Retinal pigment epithelial cell (primary cell): ENCODE measurements around the gene UNC13B.

Experiments used
- DNase-seq: peaks from one replicate; pipeline ENCODE4 v3.0.0-alpha.2; 2010; ENCODE audit warnings: low read depth
- H3K4me3 ChIP-seq: 2 replicates; pipeline ENCODE4 v1.5.1; 2011; ENCODE audit warnings: mild to moderate bottlenecking, low read length, control low read depth, moderate library complexity
- CTCF ChIP-seq: conservative IDR thresholded peaks from 2 replicates; pipeline ENCODE4 v1.5.1; 2011; ENCODE audit warnings: low read depth, low read length, control low read depth, inconsistent platforms

The UNC13B gene

DNA sequence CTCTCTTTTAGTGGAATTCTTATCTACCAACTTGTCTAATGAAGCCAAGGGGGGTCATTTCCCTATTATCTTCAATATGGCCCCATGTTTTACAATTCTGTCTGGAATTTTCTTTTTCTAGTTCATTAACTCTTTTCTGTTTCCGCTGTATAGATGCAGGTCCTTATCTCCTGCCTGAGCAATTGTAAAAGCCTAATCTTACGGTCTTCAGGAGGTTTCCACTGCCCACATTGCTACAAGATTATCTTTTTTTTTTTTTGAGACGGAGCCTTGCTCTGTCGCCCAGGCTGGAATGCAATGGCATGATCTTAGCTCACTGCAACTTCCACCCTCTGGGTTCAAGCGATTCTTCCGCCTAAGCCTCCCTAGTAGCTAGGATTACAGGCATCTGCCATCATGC lies 132.3 kb downstream of the UNC13B start:
- DNase-seq, result no peak
- TF ChIP-seq CTCF, result no peak
- H3K4me3 ChIP-seq, result no peak overlapping the region

DNA sequence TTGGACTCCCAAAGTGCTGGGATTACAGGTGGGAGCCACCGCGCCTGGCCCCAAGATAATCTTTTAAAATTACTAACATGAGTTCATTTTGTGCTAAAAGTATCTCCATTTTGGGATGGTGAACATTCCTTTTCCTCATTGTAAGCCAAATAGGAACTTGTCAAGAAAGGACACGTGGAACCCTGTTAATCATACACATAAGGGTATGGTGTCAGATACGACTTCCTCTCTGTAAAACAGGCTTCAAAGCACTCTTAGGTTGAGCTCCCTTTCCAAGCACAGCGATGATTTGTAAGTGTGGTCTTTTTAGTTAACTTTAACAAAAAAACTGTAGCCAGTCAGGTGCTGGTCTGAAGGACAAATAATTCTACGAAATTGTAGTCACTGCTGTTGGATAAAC lies 132.7 kb downstream of the UNC13B start:
- TF ChIP-seq CTCF, result no peak
- H3K4me3 ChIP-seq, result no peak overlapping the region
- no peak for DNase-seq

- no peak overlapping the region for H3K4me3 ChIP-seq
- DNase-seq, result no peak
- TF ChIP-seq CTCF, result no peak
Measured at GRCh38 chr9:35295369-35296036, 133.7 kb downstream of the UNC13B start.

GRCh38 chr9:35303567-35303966 lies 141.8 kb downstream of the UNC13B start:
- no peak for DNase-seq
- no peak overlapping the region for H3K4me3 ChIP-seq
- no peak for TF ChIP-seq CTCF

- no peak for DNase-seq
- no peak for TF ChIP-seq CTCF
- no peak overlapping the region for H3K4me3 ChIP-seq
Measured at GRCh38 chr9:35306283-35306682, 144.5 kb downstream of the UNC13B start.

- DNase-seq, result no peak
- no peak for TF ChIP-seq CTCF
- no peak overlapping the region for H3K4me3 ChIP-seq
Measured at GRCh38 chr9:35308316-35308715, 146.5 kb downstream of the UNC13B start.

DNA sequence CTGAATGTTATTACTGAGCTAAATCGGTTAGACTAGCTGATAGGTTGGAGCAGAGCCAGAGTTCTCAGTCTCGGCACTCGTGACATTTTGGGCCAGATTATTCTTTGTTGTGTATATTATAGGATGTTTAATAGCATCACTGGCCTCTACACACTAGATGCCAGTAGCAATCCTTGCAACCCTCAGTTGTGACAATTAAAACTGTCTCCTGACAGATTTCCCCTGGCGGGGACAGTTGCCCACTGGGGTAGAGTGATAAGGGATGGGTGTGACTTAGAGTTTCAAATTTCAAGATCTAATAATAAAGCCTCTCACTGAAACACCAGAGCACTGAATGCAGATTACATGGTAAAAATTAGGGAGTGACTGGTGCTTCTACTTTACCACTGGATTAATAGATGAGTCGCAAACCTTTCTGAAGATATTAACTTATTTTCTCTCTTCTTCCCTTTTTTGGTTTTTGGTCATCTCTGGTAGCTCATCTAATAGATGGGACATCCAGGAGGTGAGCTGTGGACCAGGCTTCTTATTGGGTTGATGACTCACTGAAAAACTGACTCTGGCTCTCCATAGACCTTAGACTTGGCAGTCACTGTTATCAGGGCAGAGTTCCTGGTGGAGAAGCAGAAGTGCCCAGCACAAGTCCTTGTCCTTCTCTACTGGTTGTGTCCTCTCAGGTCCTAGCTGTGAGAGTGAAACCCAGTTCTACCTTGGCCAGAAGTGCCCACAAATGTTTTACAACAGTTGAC lies 150.3 kb downstream of the UNC13B start:
- DNase-seq, result no peak
- TF ChIP-seq CTCF, result no peak
- no peak overlapping the region for H3K4me3 ChIP-seq
